HG02623 (cell line): ENCODE measurements around the gene ZNF24.

Source experiments
- ATAC-seq: cut with Tn5 transposase; IDR thresholded peaks from one replicate; pipeline ENCODE4 v1.9.1; 2021; ENCODE audit warnings: moderate library complexity; ENCODE audit not compliant: unreplicated experiment

ZNF24 gene

GRCh38 chr18:35303610-35304009 is 40.6 kb downstream of the ZNF24 start:
- no peak for ATAC-seq

- no peak for ATAC-seq
Measured at GRCh38 chr18:35296060-35296459, 48.2 kb downstream of the ZNF24 start.

- ATAC-seq, result no peak
Measured at GRCh38 chr18:35291166-35291565, 53.1 kb downstream of the ZNF24 start.

GRCh38 chr18:35290094-35290735 is 54.0 kb downstream of the ZNF24 start, which contains the start of gene ZSCAN30:
ZSCAN30 (minus strand) TSS chr18:35290229; CDS start chr18:35264352, 25,877 bp downstream.
- peak; percentile 85 for ATAC-seq

GRCh38 chr18:35289727-35290093 is 54.5 kb downstream of the ZNF24 start:
- ATAC-seq, result peak; percentile 21

- ATAC-seq, result no peak
Measured at GRCh38 chr18:35289293-35289692, 54.9 kb downstream of the ZNF24 start.

GRCh38 chr18:35284841-35285240 is 59.4 kb downstream of the ZNF24 start:
- no peak for ATAC-seq

- no peak for ATAC-seq
Measured at GRCh38 chr18:35283923-35284794, 60.1 kb downstream of the ZNF24 start.

GRCh38 chr18:35282353-35282752 is 61.9 kb downstream of the ZNF24 start:
- ATAC-seq, result no peak
